H9 (cell line): ENCODE measurements around the gene KRTAP1-3. TPM values are rescaled to one million over a fixed set of nuclear protein-coding genes. Genes with fewer than 3 reads are reported as not detected.

Source experiments
- DNase-seq: peaks from one replicate; pipeline ENCODE4 v3.0.0-alpha.2; 2017
- H2AFZ ChIP-seq: one replicate; pipeline ENCODE4 v1.6.1; 2013; ENCODE audit warnings: mild to moderate bottlenecking, low read length, control low read depth, moderate library complexity
- H2AK5ac ChIP-seq: 2 replicates; pipeline ENCODE4 v1.6.1; 2013; ENCODE audit warnings: low read length, control low read depth, mixed read lengths; ENCODE audit not compliant: insufficient read length
- H2BK120ac ChIP-seq: one replicate; pipeline ENCODE4 v1.6.1; 2013; ENCODE audit warnings: low read depth, mild to moderate bottlenecking, low read length, control low read depth, inconsistent platforms; ENCODE audit not compliant: poor library complexity, severe bottlenecking
- H2BK12ac ChIP-seq: 2 replicates; pipeline ENCODE4 v1.6.1; 2013; ENCODE audit warnings: low read length, control low read depth, mixed read lengths, low read depth; ENCODE audit not compliant: insufficient read length
- H2BK15ac ChIP-seq: 2 replicates; pipeline ENCODE4 v1.6.1; 2013; ENCODE audit warnings: low read depth, low read length, control low read depth
- H2BK20ac ChIP-seq: one replicate; pipeline ENCODE4 v1.6.1; 2013; ENCODE audit warnings: low read depth, mild to moderate bottlenecking, low read length, control low read depth, inconsistent platforms; ENCODE audit not compliant: poor library complexity, severe bottlenecking
- H2BK5ac ChIP-seq: 2 replicates; pipeline ENCODE4 v1.6.1; 2013; ENCODE audit warnings: low read length, control low read depth, mixed read lengths; ENCODE audit not compliant: insufficient read length
- H3K14ac ChIP-seq: 2 replicates; pipeline ENCODE4 v1.6.1; 2013; ENCODE audit warnings: low read length, control low read depth; ENCODE audit not compliant: insufficient read depth
- H3K18ac ChIP-seq: 2 replicates; pipeline ENCODE4 v1.6.1; 2013; ENCODE audit warnings: low read depth, mild to moderate bottlenecking, mixed read lengths, low read length, control low read depth; ENCODE audit not compliant: insufficient read length
- H3K23ac ChIP-seq: 2 replicates; pipeline ENCODE4 v1.6.1; 2013; ENCODE audit warnings: low read length, control low read depth, mixed read lengths, low read depth; ENCODE audit not compliant: insufficient read length
- H3K23me2 ChIP-seq: 2 replicates; pipeline ENCODE4 v1.6.1; 2013; ENCODE audit warnings: low read depth, mild to moderate bottlenecking, mixed read lengths, low read length, control low read depth; ENCODE audit not compliant: insufficient read length, poor library complexity, severe bottlenecking
- H3K27ac ChIP-seq: 2 replicates; pipeline ENCODE4 v1.5.1; 2013; ENCODE audit warnings: low read length, control low read depth, mixed read lengths, low read depth; ENCODE audit not compliant: insufficient read length
- H3K27me3 ChIP-seq: 2 replicates; pipeline ENCODE4 v1.6.1; 2013; ENCODE audit warnings: low read length, control low read depth, inconsistent platforms; ENCODE audit not compliant: insufficient read depth
- H3K4ac ChIP-seq: 2 replicates; pipeline ENCODE4 v1.6.1; 2013; ENCODE audit warnings: low read depth, mild to moderate bottlenecking, control low read depth, inconsistent platforms, low read length, moderate library complexity
- H3K4me1 ChIP-seq: 2 replicates; pipeline ENCODE4 v1.6.1; 2013; ENCODE audit warnings: low read length, control low read depth, inconsistent platforms; ENCODE audit not compliant: insufficient read depth
- H3K4me2 ChIP-seq: 2 replicates; pipeline ENCODE4 v1.6.1; 2013; ENCODE audit warnings: low read length, control low read depth, mixed read lengths; ENCODE audit not compliant: insufficient read length, insufficient read depth
- H3K56ac ChIP-seq: 2 replicates; pipeline ENCODE4 v1.6.1; 2013; ENCODE audit warnings: low read depth, mild to moderate bottlenecking, mixed read lengths, low read length, control low read depth; ENCODE audit not compliant: insufficient read length
- H3K79me1 ChIP-seq: 2 replicates; pipeline ENCODE4 v1.6.1; 2013; ENCODE audit warnings: low read depth, mild to moderate bottlenecking, moderate library complexity, low read length, control low read depth, inconsistent platforms; ENCODE audit not compliant: insufficient read depth, poor library complexity, severe bottlenecking
- H3K79me2 ChIP-seq: 2 replicates; pipeline ENCODE4 v1.6.1; 2013; ENCODE audit warnings: low read length, control low read depth, inconsistent platforms; ENCODE audit not compliant: insufficient read depth
- H3K9ac ChIP-seq: 2 replicates; pipeline ENCODE4 v1.6.1; 2013; ENCODE audit warnings: low read length, control low read depth, mixed read lengths; ENCODE audit not compliant: insufficient read length; ENCODE audit errors: extremely low read depth
- H3K9me3 ChIP-seq: one replicate; pipeline ENCODE4 v1.6.1; 2013; ENCODE audit warnings: low read depth, low read length, inconsistent platforms; ENCODE audit not compliant: control insufficient read depth
- H3T11ph ChIP-seq: one replicate; pipeline ENCODE4 v1.6.1; 2013; ENCODE audit warnings: mild to moderate bottlenecking, low read length, control low read depth, inconsistent platforms
- H4K20me1 ChIP-seq: one replicate; pipeline ENCODE4 v1.6.1; 2013; ENCODE audit not compliant: control insufficient read depth, insufficient read length, insufficient read depth
- H4K5ac ChIP-seq: 2 replicates; pipeline ENCODE4 v1.6.1; 2013; ENCODE audit warnings: low read depth, mild to moderate bottlenecking, mixed read lengths, low read length, control low read depth; ENCODE audit not compliant: insufficient read length
- H4K8ac ChIP-seq: replicated peaks from 2 replicates; pipeline ENCODE4 v1.6.1; 2013; ENCODE audit warnings: low read length, control low read depth, mixed read lengths, low read depth; ENCODE audit not compliant: insufficient read length
- H4K91ac ChIP-seq: 2 replicates; pipeline ENCODE4 v1.6.1; 2013; ENCODE audit warnings: low read depth, mild to moderate bottlenecking, moderate library complexity, mixed read lengths, low read length, control low read depth; ENCODE audit not compliant: insufficient read length
- H3K27ac Mint-ChIP-seq, 3 experiments: 2 replicates in 2 of 3; 3 replicates in 1 of 3; pipeline ENCODE4 v1.8.0; 2020 to 2021; ENCODE audit warnings: mixed read lengths in 3 of 3, mild to moderate bottlenecking in 1 of 3, moderate library complexity in 1 of 3
- H3K27me3 Mint-ChIP-seq: 2 replicates; pipeline ENCODE4 v1.8.0; 2021; ENCODE audit warnings: low read depth, mild to moderate bottlenecking, moderate library complexity, mixed read lengths
- H3K36me3 Mint-ChIP-seq, 3 experiments: 2 replicates in 2 of 3; 3 replicates in 1 of 3; pipeline ENCODE4 v1.8.0; 2020 to 2021; ENCODE audit warnings: low read depth in 3 of 3, mixed read lengths in 3 of 3; ENCODE audit not compliant: insufficient read depth in 1 of 3
- H3K4me1 Mint-ChIP-seq, 2 experiments: 2 replicates each; pipeline ENCODE4 v1.8.0; 2020; ENCODE audit warnings: mixed read lengths in 2 of 2
- H3K4me3 Mint-ChIP-seq, 2 experiments: 2 replicates in 1 of 2; 3 replicates in 1 of 2; pipeline ENCODE4 v1.8.0; 2020 to 2021; ENCODE audit warnings: mild to moderate bottlenecking in 2 of 2, mixed read lengths in 2 of 2, moderate library complexity in 1 of 2
- H3K9me3 Mint-ChIP-seq, 2 experiments: 2 replicates in 1 of 2; 3 replicates in 1 of 2; pipeline ENCODE4 v1.8.0; 2020; ENCODE audit warnings: mild to moderate bottlenecking in 2 of 2, mixed read lengths in 2 of 2, moderate library complexity in 1 of 2
- CTCF ChIP-seq: fragments of 200-600 bp; sonication (generic); conservative IDR thresholded peaks from 3 replicates; pipeline ENCODE4 v1.8.0; 2021; ENCODE audit warnings: antibody characterized with exemption, mild to moderate bottlenecking
- WGBS: extraction: QIAGEN DNeasy Blood & Tissue Kit; methylation state at CpG from one replicate; pipeline ENCODE4 v1.1.7; 2013; ENCODE audit warnings: missing lambda C conversion rate, low lambda C conversion rate, mixed read lengths; ENCODE audit not compliant: insufficient read length; ENCODE audit errors: extremely low coverage; 5-methylcytosine and 5-hydroxymethylcytosine counted together
- total RNA-seq: library from RNA; stranded (reverse); gene quantifications from 2 replicates; pipeline ENCODE4 v1.2.1, GENCODE V29; 2021

The KRTAP1-3 gene
- total RNA-seq, 1 experiment from 2014 or later = not detected

- no peaks in the 10 kb centered on the region for H3K79me2 ChIP-seq
- H3K9ac ChIP-seq = no peak overlapping the region
- H3K27me3 ChIP-seq = no peaks in the 10 kb centered on the region
- DNase-seq = no peak
- H2BK12ac ChIP-seq = no peak overlapping the region
- no peak overlapping the region for H3K27ac ChIP-seq
- H3K14ac ChIP-seq = no peak overlapping the region
- no peak overlapping the region for H3T11ph ChIP-seq
- TF ChIP-seq CTCF = no peak
- Mint-ChIP-seq H3K36me3 (no peaks in the 10 kb centered on the region), H3K27ac (no peak overlapping the region), H3K4me3 (no peak overlapping the region), H3K4me1 (peaks cover 0 to 2% of the 10 kb centered on the region in 2 experiments; a peak in 1 of 4 replicates), H3K27me3 (no peaks in the 10 kb centered on the region), H3K9me3 (no peaks in the 10 kb centered on the region)
- no peak overlapping the region for H3K4ac ChIP-seq
- H3K79me1 ChIP-seq = no peaks in the 10 kb centered on the region
- H4K20me1 ChIP-seq = no peaks in the 10 kb centered on the region
- H2AK5ac ChIP-seq = no peak overlapping the region
- no peak overlapping the region for H2AFZ ChIP-seq
- H3K23ac ChIP-seq = no peak overlapping the region
- no peak overlapping the region for H3K56ac ChIP-seq
- no peak overlapping the region for H2BK20ac ChIP-seq
- no peak overlapping the region for H3K18ac ChIP-seq
- H2BK15ac ChIP-seq = no peak overlapping the region
- H4K8ac ChIP-seq = no peak overlapping the region
- H2BK5ac ChIP-seq = no peak overlapping the region
- no peak overlapping the region for H4K5ac ChIP-seq
- no CpG with 5 or more reads among the region's 7 CpGs for WGBS
- no peak overlapping the region for H3K4me2 ChIP-seq
- no peak overlapping the region for H2BK120ac ChIP-seq
- H3K9me3 ChIP-seq = no peaks in the 10 kb centered on the region
- no peaks in the 10 kb centered on the region for H3K4me1 ChIP-seq
- H3K23me2 ChIP-seq = no peaks in the 10 kb centered on the region
- no peak overlapping the region for H4K91ac ChIP-seq
Measured at GRCh38 chr17:41015454-41015853, 19.2 kb downstream of the KRTAP1-3 start.
